Suprapubic skin (tissue), 4 donors: ENCODE results near the gene IL17C. TPM values are rescaled to one million over a fixed set of nuclear protein-coding genes. Genes with fewer than 3 reads are reported as not detected.

Experiments used
- DNase-seq, 2 donors: peaks; one replicate each; pipeline ENCODE4 v3.0.0-alpha.2; 2019; ENCODE audit warnings: low spot score in 2 of 2
- H3K27ac ChIP-seq: fragments of 200-600 bp; sonication (generic); one replicate; pipeline ENCODE4 v1.5.1; 2019
- H3K27me3 ChIP-seq: fragments of 200-600 bp; sonication (generic); one replicate; pipeline ENCODE4 v1.5.1; 2019
- H3K36me3 ChIP-seq: fragments of 200-600 bp; sonication (generic); one replicate; pipeline ENCODE4 v1.5.1; 2019
- H3K4me1 ChIP-seq: fragments of 200-600 bp; sonication (generic); one replicate; pipeline ENCODE4 v1.5.1; 2019
- H3K4me3 ChIP-seq: fragments of 200-600 bp; sonication (generic); one replicate; pipeline ENCODE4 v1.5.1; 2019; ENCODE audit warnings: mild to moderate bottlenecking
- H3K9me3 ChIP-seq: fragments of 200-600 bp; sonication (generic); one replicate; pipeline ENCODE4 v1.5.1; 2019
- CTCF ChIP-seq, 2 donors: fragments of 200-600 bp in 1 of 2; fragments of 450-650 bp in 1 of 2; sonication (generic) in 1 of 2; IDR thresholded peaks; one replicate each; pipeline ENCODE4 v1.5.1; 2016 to 2019; ENCODE audit warnings: antibody characterized with exemption in 2 of 2, mild to moderate bottlenecking in 1 of 2, moderate library complexity in 1 of 2
- EP300 ChIP-seq: sonication (generic); formaldehyde crosslinking; IDR thresholded peaks from one replicate; pipeline ENCODE4 v1.6.1; 2017; ENCODE audit warnings: antibody characterized with exemption
- POLR2A ChIP-seq, 2 donors: fragments of 450-650 bp; IDR thresholded peaks; one replicate each; pipeline ENCODE4 v1.6.1; 2017; ENCODE audit warnings: antibody characterized with exemption in 2 of 2, mild to moderate bottlenecking in 2 of 2, moderate library complexity in 2 of 2
- POLR2AphosphoS5 ChIP-seq, 3 donors: sonication (generic); formaldehyde crosslinking; IDR thresholded peaks; one replicate each; pipeline ENCODE4 v1.6.1; 2017; ENCODE audit warnings: antibody characterized with exemption in 3 of 3
- WGBS: methylation state at CpG from one replicate; pipeline ENCODE4 v1.1.5; 2018; 5-methylcytosine and 5-hydroxymethylcytosine counted together
- total RNA-seq, 4 donors: library from RNA; depleted of rRNA; stranded (reverse); fragments of >200 nt; gene quantifications; one replicate each; pipeline ENCODE4 v1.1.0, GENCODE V29; 2016

IL17C gene
- total RNA-seq, 4 donors from 2014 or later: not detected

GRCh38 chr16:88623858-88624257, 14.5 kb upstream of the IL17C start:
- Histone ChIP-seq H3K27me3 (no peaks in the 10 kb centered on the region), H3K36me3 (peaks cover 78% of the 10 kb centered on the region), H3K4me3 (no peak overlapping the region), H3K9me3 (no peaks in the 10 kb centered on the region), H3K4me1 (no peaks in the 10 kb centered on the region), H3K27ac (no peak overlapping the region)
- no peak for DNase-seq
- no peak for TF ChIP-seq EP300
- TF ChIP-seq POLR2A (IDR thresholded peaks at IDR 0.05): no peak
- TF ChIP-seq POLR2AphosphoS5 (IDR thresholded peaks at IDR 0.05): no peak
- TF ChIP-seq CTCF (IDR thresholded peaks at IDR 0.05): no peak
- 94% methylated on average over 13 of the region's 13 CpGs for WGBS

- Histone ChIP-seq H3K9me3 (no peaks in the 10 kb centered on the region), H3K36me3 (peaks cover 78% of the 10 kb centered on the region), H3K4me1 (no peaks in the 10 kb centered on the region), H3K27ac (no peak overlapping the region), H3K4me3 (no peak overlapping the region), H3K27me3 (no peaks in the 10 kb centered on the region)
- no CpG with 5 or more reads among the region's 18 CpGs for WGBS
- no peak for TF ChIP-seq EP300
- TF ChIP-seq POLR2A (IDR thresholded peaks at IDR 0.05): no peak
- no peak for TF ChIP-seq POLR2AphosphoS5 (IDR thresholded peaks at IDR 0.05)
- no peak for TF ChIP-seq CTCF (IDR thresholded peaks at IDR 0.05)
- no peak for DNase-seq
These were observed 13.9 kb upstream of the IL17C start for GRCh38 chr16:88624481-88624880.

GRCh38 chr16:88624977-88625576, 13.3 kb upstream of the IL17C start:
- Histone ChIP-seq H3K4me3 (no peak overlapping the region), H3K36me3 (peaks cover 78% of the 10 kb centered on the region), H3K4me1 (no peaks in the 10 kb centered on the region), H3K27ac (no peak overlapping the region), H3K27me3 (no peaks in the 10 kb centered on the region), H3K9me3 (no peaks in the 10 kb centered on the region)
- DNase-seq: no peak
- TF ChIP-seq POLR2AphosphoS5 (IDR thresholded peaks at IDR 0.05) (no peak), CTCF (IDR thresholded peaks at IDR 0.05) (no peak), EP300 (no peak), POLR2A (IDR thresholded peaks at IDR 0.05) (no peak)
- WGBS: 88% methylated on average over 10 of the region's 17 CpGs

GRCh38 chr16:88626646-88627045, 11.7 kb upstream of the IL17C start:
- no peak for TF ChIP-seq CTCF (IDR thresholded peaks at IDR 0.05)
- no peak for TF ChIP-seq POLR2A (IDR thresholded peaks at IDR 0.05)
- TF ChIP-seq EP300: no peak
- no peak for TF ChIP-seq POLR2AphosphoS5 (IDR thresholded peaks at IDR 0.05)
- no peaks in the 10 kb centered on the region for H3K9me3 ChIP-seq
- peaks cover 90% of the 10 kb centered on the region for H3K36me3 ChIP-seq
- no peaks in the 10 kb centered on the region for H3K27me3 ChIP-seq
- no peak overlapping the region for H3K27ac ChIP-seq
- DNase-seq: no peak
- H3K4me1 ChIP-seq: no peaks in the 10 kb centered on the region
- H3K4me3 ChIP-seq: no peak overlapping the region
- 88% methylated on average over 9 of the region's 9 CpGs for WGBS

- DNase-seq: no peak
These were observed 10.6 kb upstream of the IL17C start for GRCh38 chr16:88627531-88628411.

More at GRCh38 chr16:88627531-88628411, 10.6 kb upstream of the IL17C start:
- H3K4me3 ChIP-seq: no peak overlapping the region
- no peaks in the 10 kb centered on the region for H3K9me3 ChIP-seq
- H3K4me1 ChIP-seq: no peaks in the 10 kb centered on the region
- no peaks in the 10 kb centered on the region for H3K27me3 ChIP-seq
- WGBS: 98% methylated on average over 20 of the region's 27 CpGs
- H3K36me3 ChIP-seq: peaks cover 90% of the 10 kb centered on the region
- H3K27ac ChIP-seq: no peak overlapping the region
- no peak for TF ChIP-seq POLR2A (IDR thresholded peaks at IDR 0.05)
- TF ChIP-seq EP300: no peak
- no peak for TF ChIP-seq CTCF (IDR thresholded peaks at IDR 0.05)
- TF ChIP-seq POLR2AphosphoS5 (IDR thresholded peaks at IDR 0.05): no peak
